Subcutaneous adipose tissue (tissue), 4 donors: ENCODE data around the gene TIGD2. TPM values are rescaled to one million over a fixed set of nuclear protein-coding genes. Genes with fewer than 3 reads are reported as not detected.

ENCODE experiments used
- total RNA-seq, 4 donors: library from RNA; depleted of rRNA; stranded (reverse); fragments of >200 nt; gene quantifications; one replicate each; pipeline ENCODE4 v1.1.0, GENCODE V29; 2016
- TF ChIP-seq, protein P1 (sequence below): fragments of 450-650 bp; IDR thresholded peaks from one replicate; pipeline ENCODE4 v1.5.1; 2016; ENCODE audit warnings: low read depth, mild to moderate bottlenecking, control low read depth, antibody characterized with exemption, moderate library complexity

The TIGD2 gene
- total RNA-seq = 1 to 10 TPM; 4.1 to 9.8 (median 5.2) TPM

- TF ChIP-seq, protein P1, sequence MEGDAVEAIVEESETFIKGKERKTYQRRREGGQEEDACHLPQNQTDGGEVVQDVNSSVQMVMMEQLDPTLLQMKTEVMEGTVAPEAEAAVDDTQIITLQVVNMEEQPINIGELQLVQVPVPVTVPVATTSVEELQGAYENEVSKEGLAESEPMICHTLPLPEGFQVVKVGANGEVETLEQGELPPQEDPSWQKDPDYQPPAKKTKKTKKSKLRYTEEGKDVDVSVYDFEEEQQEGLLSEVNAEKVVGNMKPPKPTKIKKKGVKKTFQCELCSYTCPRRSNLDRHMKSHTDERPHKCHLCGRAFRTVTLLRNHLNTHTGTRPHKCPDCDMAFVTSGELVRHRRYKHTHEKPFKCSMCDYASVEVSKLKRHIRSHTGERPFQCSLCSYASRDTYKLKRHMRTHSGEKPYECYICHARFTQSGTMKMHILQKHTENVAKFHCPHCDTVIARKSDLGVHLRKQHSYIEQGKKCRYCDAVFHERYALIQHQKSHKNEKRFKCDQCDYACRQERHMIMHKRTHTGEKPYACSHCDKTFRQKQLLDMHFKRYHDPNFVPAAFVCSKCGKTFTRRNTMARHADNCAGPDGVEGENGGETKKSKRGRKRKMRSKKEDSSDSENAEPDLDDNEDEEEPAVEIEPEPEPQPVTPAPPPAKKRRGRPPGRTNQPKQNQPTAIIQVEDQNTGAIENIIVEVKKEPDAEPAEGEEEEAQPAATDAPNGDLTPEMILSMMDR = no peak
Measured at GRCh38 chr4:89110986-89111832, at the start of gene TIGD2. Gene TIGD2 (plus strand): TSS chr4:89111533. CDS start chr4:89112975, 1,442 bp downstream.

DNA sequence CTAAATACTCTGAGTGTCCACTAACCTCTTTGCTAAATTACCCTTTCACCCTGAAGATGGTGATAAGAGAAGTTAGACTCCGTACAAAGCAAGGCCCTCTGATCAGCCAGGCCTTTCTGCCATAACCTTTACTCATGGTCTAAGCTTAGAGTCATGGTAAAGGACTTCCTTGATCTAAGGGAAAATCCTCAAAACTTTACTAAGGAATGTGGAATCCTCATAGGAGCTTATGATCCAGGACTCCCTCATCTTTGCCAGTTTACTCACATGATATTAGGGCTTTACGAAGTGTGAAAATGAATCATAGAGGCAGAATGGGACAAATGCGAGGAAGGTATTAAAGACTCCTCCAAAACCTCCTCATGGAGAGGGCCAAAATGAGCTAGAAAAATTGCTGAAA lies 46.5 kb upstream of the TIGD2 start:
- TF ChIP-seq, protein P1 = no peak

- TF ChIP-seq, protein P1 = no peak
Measured at GRCh38 chr4:89067417-89067816, 43.9 kb upstream of the TIGD2 start.

GRCh38 chr4:89069481-89069880 lies 41.9 kb upstream of the TIGD2 start:
- TF ChIP-seq, protein P1 = no peak

- TF ChIP-seq, protein P1 = no peak
Measured at GRCh38 chr4:89070041-89070440, 41.3 kb upstream of the TIGD2 start.

DNA sequence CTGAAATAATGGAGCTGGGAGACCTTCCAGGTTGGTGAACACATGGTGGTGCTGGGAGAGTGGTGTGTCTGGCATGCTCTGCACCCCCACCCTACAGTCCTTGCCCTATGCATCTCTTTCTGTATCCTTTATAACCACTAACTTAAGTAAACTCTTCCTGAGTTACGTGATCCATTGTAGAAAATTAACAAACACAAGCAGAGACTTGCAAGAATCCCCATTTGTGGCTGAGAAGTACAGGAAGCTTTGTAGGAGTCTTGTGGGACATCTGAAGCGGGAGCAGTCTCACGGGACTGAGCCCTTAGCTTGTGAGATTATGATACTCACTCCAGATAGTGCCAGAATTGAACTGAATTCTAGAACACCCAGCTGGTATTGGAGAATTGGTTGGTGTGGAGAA lies 40.0 kb upstream of the TIGD2 start:
- TF ChIP-seq, protein P1 = no peak

DNA sequence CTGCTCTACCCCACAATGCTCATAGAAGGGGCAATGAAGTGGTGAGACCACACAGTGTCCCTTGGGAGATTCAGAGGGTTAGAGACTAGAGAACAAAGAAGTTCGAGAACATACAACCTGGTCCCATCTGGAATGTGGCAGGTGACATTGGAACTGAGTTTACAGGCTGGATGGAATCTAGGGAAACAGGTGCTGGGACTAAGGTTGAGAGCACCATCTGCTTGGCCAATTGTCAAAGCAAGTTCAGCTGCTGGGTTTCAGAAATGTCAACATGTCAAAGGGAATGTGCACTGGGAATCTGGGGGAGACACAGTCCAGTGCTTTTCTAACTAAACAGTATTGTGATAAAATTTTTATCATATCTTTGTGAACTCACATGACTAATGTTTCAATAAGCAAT lies 38.4 kb upstream of the TIGD2 start:
- TF ChIP-seq, protein P1 = no peak
